HepG2 (cell line): ENCODE data around the gene PTK7. TPM values are rescaled to one million over a fixed set of nuclear protein-coding genes. Genes with fewer than 3 reads are reported as not detected.

ENCODE experiments used
- ARNT2 ChIP-seq: sonication (generic); formaldehyde crosslinking; IDR thresholded peaks from 2 replicates; pipeline ENCODE4 v1.8.0; 2022; ENCODE audit warnings: mild to moderate bottlenecking, low read depth, missing genetic modification reagents, moderate library complexity
- ELF4 ChIP-seq: sonication (generic); formaldehyde crosslinking; IDR thresholded peaks from 2 replicates; pipeline ENCODE4 v1.5.0; 2020; ENCODE audit warnings: missing genetic modification reagents, mild to moderate bottlenecking, moderate library complexity, borderline replicate concordance
- FOXK1 ChIP-seq: sonication (generic); formaldehyde crosslinking; IDR thresholded peaks from 2 replicates; pipeline ENCODE4 v1.4.0; 2020; ENCODE audit warnings: low read depth, missing genetic modification reagents, borderline replicate concordance
- GLI4 ChIP-seq: sonication (generic); formaldehyde crosslinking; IDR thresholded peaks from 2 replicates; pipeline ENCODE4 v1.5.1; 2020; ENCODE audit warnings: missing genetic modification reagents, mild to moderate bottlenecking, moderate library complexity, borderline replicate concordance
- HES4 ChIP-seq: sonication (generic); formaldehyde crosslinking; IDR thresholded peaks from 2 replicates; pipeline ENCODE4 v1.9.0; 2021; ENCODE audit warnings: mild to moderate bottlenecking, missing genetic modification reagents, borderline replicate concordance
- KLF16 ChIP-seq, 2 experiments: sonication (generic) in 1 of 2; formaldehyde crosslinking in 1 of 2; IDR thresholded peaks; 2 replicates each; pipeline versions ENCODE4 v1.6.1 to v1.8.0; 2016 to 2023; ENCODE audit warnings: missing genetic modification reagents in 2 of 2, missing compliant biosample characterization in 1 of 2
- MAZ ChIP-seq, 2 experiments: sonication (generic) in 1 of 2; formaldehyde crosslinking in 1 of 2; IDR thresholded peaks; 2 replicates each; pipeline versions ENCODE4 v1.5.0 to v1.6.1; 2012 to 2020; ENCODE audit warnings: low read depth in 2 of 2, mild to moderate bottlenecking in 2 of 2, borderline replicate concordance in 1 of 2, improper control_type of control experiment in 1 of 2, low read length in 1 of 2, missing genetic modification reagents in 1 of 2, moderate library complexity in 1 of 2
- NR2C2 ChIP-seq: sonication (generic); formaldehyde crosslinking; IDR thresholded peaks from 2 replicates; pipeline ENCODE4 v1.4.0; 2020; ENCODE audit warnings: missing genetic modification reagents, mild to moderate bottlenecking, moderate library complexity, borderline replicate concordance
- RARG ChIP-seq: sonication (generic); formaldehyde crosslinking; IDR thresholded peaks from 2 replicates; pipeline ENCODE4 v1.4.0; 2020; ENCODE audit warnings: low read depth, mild to moderate bottlenecking, missing genetic modification reagents
- RBFOX2 ChIP-seq: fragments of 200-400 bp; formaldehyde crosslinking; IDR thresholded peaks from 2 replicates; pipeline ENCODE4 v1.6.1; 2017; ENCODE audit warnings: low read depth, mild to moderate bottlenecking, low read length
- SMARCE1 ChIP-seq: fragments of 450-650 bp; IDR thresholded peaks from 2 replicates; pipeline ENCODE4 v1.6.1; 2017; ENCODE audit warnings: borderline replicate concordance
- SRSF9 ChIP-seq: fragments of 200-400 bp; formaldehyde crosslinking; IDR thresholded peaks from 2 replicates; pipeline ENCODE4 v1.6.1; 2018; ENCODE audit warnings: borderline replicate concordance, mild to moderate bottlenecking, low read depth, low read length; ENCODE audit not compliant: insufficient read depth, poor library complexity, severe bottlenecking
- TEAD2 ChIP-seq: sonication (generic); formaldehyde crosslinking; IDR thresholded peaks from 2 replicates; pipeline ENCODE4 v1.9.0; 2021; ENCODE audit warnings: missing genetic modification reagents
- ZNF180 ChIP-seq: sonication (generic); formaldehyde crosslinking; IDR thresholded peaks from 2 replicates; pipeline ENCODE4 v1.4.0; 2020; ENCODE audit warnings: low read depth, missing genetic modification reagents, borderline replicate concordance
- ZNF335 ChIP-seq: sonication (generic); formaldehyde crosslinking; IDR thresholded peaks from 2 replicates; pipeline ENCODE4 v1.4.0; 2020; ENCODE audit warnings: missing genetic modification reagents
- ZNF713 ChIP-seq: sonication (generic); formaldehyde crosslinking; IDR thresholded peaks from 2 replicates; pipeline ENCODE4 v1.4.0; 2020; ENCODE audit warnings: mild to moderate bottlenecking, missing genetic modification reagents
- ZNF720 ChIP-seq: sonication (generic); formaldehyde crosslinking; IDR thresholded peaks from 2 replicates; pipeline ENCODE4 v1.4.0; 2020; ENCODE audit warnings: missing genetic modification reagents
- polyA plus RNA-seq, 8 experiments: library from polyadenylated mRNA; depleted of rRNA in 3 of 8; stranded (reverse) in 7 of 8; unstranded in 1 of 8; fragments of >200 nt; fragmentation: Illumina TruSeq in 4 of 8; extraction: Trizol in 4 of 8; gene quantifications; 2 replicates each; pipeline versions ENCODE4 v1.2.1 to v1.2.3, GENCODE V29; 2011 to 2016; ENCODE audit warnings: low read depth in 4 of 8, missing spikeins in 1 of 8, mixed read lengths in 1 of 8; ENCODE audit not compliant: insufficient read depth in 1 of 8
- total RNA-seq, 5 experiments: library from RNA; depleted of rRNA; stranded (reverse); fragments of >200 nt; fragmentation: Illumina TruSeq; extraction: Trizol; gene quantifications; 2 replicates each; pipeline ENCODE4 v1.2.3, GENCODE V29; 2016; ENCODE audit warnings: low read depth in 1 of 5
- TF ChIP-seq, protein P1 (sequence below), 2 experiments: sonication (generic) in 1 of 2; formaldehyde crosslinking in 1 of 2; IDR thresholded peaks; 2 replicates each; pipeline versions ENCODE4 v1.4.0 to v1.6.1; 2018 to 2020; ENCODE audit warnings: missing genetic modification reagents in 2 of 2, borderline replicate concordance in 1 of 2, low read depth in 1 of 2, mild to moderate bottlenecking in 1 of 2, missing biosample characterization in 1 of 2
- TF ChIP-seq, protein P2 (sequence below): IDR thresholded peaks from 2 replicates; pipeline ENCODE4 v1.6.1; 2016; ENCODE audit warnings: missing biosample characterization, missing genetic modification reagents, low read depth
- TF ChIP-seq, protein P3 (sequence below): sonication (generic); formaldehyde crosslinking; IDR thresholded peaks from 2 replicates; pipeline ENCODE4 v1.5.1; 2020; ENCODE audit warnings: missing genetic modification reagents, mild to moderate bottlenecking, borderline replicate concordance
- TF ChIP-seq, protein P4 (sequence below): fragments of 450-650 bp; IDR thresholded peaks from 2 replicates; pipeline ENCODE4 v1.6.1; 2017; ENCODE audit warnings: mild to moderate bottlenecking

PTK7 gene
- total and polyA plus RNA-seq, 2 of the 13 experiments (the other 11 are each of a cell fraction or from before 2014, with no cell fraction given), result 98.5 to 99.8 TPM

DNA sequence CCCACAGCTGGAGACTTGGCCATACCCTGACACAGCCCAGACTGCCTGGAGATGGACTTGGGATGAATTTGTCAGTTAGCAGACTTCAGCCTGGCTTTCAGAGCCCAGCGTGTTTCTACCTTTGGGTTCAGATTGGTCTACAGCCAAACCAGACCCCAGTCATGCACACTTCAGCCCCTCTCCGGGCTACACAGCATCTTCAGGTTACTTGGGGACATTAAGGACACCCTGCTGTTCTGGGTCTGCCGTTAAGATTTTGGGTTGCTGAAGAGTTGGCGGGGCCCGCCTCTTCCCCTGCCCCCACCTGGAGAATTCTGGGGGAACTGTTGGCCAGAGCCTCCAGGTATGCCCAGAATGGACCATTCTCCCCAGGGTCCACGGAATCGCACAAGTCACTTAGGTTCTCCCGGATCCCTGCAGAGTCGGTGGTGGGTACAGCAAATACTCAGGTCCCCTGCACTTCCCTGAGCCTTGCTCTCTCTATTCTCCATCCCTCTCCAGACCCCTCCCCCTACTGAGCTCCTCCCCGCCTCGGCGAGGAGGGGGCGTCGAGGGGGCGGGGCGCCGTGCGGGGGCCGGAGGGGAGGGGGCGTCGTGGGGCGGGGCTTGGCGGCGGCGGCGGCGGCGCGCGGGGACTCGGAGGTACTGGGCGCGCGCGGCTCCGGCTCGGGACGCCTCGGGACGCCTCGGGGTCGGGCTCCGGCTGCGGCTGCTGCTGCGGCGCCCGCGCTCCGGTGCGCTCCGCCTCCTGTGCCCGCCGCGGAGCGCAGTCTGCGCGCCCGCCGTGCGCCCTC is at the start of gene PTK7 (continued):
- TF ChIP-seq, protein P1, sequence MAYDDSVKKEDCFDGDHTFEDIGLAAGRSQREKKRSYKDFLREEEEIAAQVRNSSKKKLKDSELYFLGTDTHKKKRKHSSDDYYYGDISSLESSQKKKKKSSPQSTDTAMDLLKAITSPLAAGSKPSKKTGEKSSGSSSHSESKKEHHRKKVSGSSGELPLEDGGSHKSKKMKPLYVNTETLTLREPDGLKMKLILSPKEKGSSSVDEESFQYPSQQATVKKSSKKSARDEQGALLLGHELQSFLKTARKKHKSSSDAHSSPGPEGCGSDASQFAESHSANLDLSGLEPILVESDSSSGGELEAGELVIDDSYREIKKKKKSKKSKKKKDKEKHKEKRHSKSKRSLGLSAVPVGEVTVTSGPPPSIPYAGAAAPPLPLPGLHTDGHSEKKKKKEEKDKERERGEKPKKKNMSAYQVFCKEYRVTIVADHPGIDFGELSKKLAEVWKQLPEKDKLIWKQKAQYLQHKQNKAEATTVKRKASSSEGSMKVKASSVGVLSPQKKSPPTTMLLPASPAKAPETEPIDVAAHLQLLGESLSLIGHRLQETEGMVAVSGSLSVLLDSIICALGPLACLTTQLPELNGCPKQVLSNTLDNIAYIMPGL (CRISPR knock-in tag; IDR thresholded peaks at IDR 0.05; ENCODE audit: borderline replicate concordance in 1 of 2, low read depth in 1 of 2), result no peak
- TF ChIP-seq ELF4 (CRISPR knock-in tag) (0 out of 2 replicates have a peak, but pooled peaks have one; percentile 7), ZNF713 (CRISPR knock-in tag) (no peak), SRSF9 (no peak), ZNF180 (CRISPR knock-in tag) (no peak), FOXK1 (CRISPR knock-in tag) (no peak), SMARCE1 (no peak), ZNF335 (CRISPR knock-in tag) (no peak), RARG (CRISPR knock-in tag) (no peak), MAZ (IDR thresholded peaks at IDR 0.05; ENCODE audit: borderline replicate concordance, low read depth, low read length) (no peak), MAZ (CRISPR knock-in tag; IDR thresholded peaks at IDR 0.05; ENCODE audit: low read depth) (peak; percentile 86), KLF16 (CRISPR knock-in tag; IDR thresholded peaks at IDR 0.05) (no peak), RBFOX2 (no peak), ZNF720 (CRISPR knock-in tag) (no peak), HES4 (CRISPR knock-in tag) (no peak), NR2C2 (CRISPR knock-in tag) (no peak), GLI4 (CRISPR knock-in tag) (no peak), ARNT2 (CRISPR knock-in tag) (0 out of 2 replicates have a peak, but pooled peaks have one; percentile 62), TEAD2 (CRISPR knock-in tag) (no peak)
- TF ChIP-seq, protein P2, sequence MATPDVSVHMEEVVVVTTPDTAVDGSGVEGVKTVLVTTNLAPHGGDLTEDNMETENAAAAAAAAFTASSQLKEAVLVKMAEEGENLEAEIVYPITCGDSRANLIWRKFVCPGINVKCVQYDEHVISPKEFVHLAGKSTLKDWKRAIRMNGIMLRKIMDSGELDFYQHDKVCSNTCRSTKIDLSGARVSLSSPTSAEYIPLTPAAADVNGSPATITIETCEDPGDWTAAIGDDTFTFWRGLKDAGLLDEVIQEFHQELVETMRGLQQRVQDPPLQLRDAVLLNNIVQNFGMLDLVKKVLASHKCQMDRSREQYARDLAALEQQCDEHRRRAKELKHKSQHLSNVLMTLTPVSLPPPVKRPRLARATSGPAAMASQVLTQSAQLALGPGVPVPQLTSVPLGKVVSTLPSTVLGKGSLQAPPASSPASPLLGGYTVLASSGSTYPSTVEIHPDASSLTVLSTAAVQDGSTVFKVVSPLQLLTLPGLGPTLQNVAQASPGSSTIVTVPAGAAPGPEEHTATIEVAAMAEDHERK, result peak; percentile 36; the same call in 1 of the 2 replicates
- TF ChIP-seq, protein P3, sequence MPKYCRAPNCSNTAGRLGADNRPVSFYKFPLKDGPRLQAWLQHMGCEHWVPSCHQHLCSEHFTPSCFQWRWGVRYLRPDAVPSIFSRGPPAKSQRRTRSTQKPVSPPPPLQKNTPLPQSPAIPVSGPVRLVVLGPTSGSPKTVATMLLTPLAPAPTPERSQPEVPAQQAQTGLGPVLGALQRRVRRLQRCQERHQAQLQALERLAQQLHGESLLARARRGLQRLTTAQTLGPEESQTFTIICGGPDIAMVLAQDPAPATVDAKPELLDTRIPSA (CRISPR knock-in tag), result no peak
- TF ChIP-seq, protein P4, sequence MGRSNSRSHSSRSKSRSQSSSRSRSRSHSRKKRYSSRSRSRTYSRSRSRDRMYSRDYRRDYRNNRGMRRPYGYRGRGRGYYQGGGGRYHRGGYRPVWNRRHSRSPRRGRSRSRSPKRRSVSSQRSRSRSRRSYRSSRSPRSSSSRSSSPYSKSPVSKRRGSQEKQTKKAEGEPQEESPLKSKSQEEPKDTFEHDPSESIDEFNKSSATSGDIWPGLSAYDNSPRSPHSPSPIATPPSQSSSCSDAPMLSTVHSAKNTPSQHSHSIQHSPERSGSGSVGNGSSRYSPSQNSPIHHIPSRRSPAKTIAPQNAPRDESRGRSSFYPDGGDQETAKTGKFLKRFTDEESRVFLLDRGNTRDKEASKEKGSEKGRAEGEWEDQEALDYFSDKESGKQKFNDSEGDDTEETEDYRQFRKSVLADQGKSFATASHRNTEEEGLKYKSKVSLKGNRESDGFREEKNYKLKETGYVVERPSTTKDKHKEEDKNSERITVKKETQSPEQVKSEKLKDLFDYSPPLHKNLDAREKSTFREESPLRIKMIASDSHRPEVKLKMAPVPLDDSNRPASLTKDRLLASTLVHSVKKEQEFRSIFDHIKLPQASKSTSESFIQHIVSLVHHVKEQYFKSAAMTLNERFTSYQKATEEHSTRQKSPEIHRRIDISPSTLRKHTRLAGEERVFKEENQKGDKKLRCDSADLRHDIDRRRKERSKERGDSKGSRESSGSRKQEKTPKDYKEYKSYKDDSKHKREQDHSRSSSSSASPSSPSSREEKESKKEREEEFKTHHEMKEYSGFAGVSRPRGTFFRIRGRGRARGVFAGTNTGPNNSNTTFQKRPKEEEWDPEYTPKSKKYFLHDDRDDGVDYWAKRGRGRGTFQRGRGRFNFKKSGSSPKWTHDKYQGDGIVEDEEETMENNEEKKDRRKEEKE, result no peak
